GM19397 (cell line): Measurements from ENCODE around the gene PIGX.
"Not testable (repeated sequence)": the region's sequence is repeated elsewhere in the genome, so short reads cannot be mapped to it uniquely, and the experiment has no call there.

ENCODE experiments used
- ATAC-seq: cut with Tn5 transposase; IDR thresholded peaks from one replicate; pipeline ENCODE4 v1.9.1; 2021; ENCODE audit warnings: mild to moderate bottlenecking, moderate library complexity; ENCODE audit not compliant: unreplicated experiment

PIGX gene

GRCh38 chr3:196700801-196701200 lies 11.4 kb upstream of the PIGX start:
- ATAC-seq = no peak

- no peak for ATAC-seq
Measured at GRCh38 chr3:196706327-196706726, 5.8 kb upstream of the PIGX start.

- ATAC-seq = no peak
Measured at GRCh38 chr3:196706731-196707130, 5.4 kb upstream of the PIGX start.

DNA sequence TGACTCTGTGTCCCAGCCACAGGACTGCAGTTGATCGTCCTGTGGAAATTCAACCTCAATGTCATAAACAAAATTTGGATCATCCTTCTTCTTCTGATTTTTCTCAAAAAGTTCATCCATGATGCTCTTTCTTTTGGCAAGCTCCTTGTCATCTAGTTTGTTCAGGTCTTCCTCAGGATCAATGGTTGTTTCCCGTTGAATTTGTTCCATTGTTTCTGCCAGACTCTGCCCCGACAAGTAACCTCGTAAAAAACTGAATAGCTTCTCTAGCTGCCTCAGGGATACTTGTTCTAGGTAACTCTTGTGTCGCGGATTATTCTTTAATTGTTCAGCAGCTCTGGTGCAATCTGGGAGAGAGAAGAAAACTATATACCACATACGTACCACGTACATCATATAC lies 4.6 kb upstream of the PIGX start:
- no peak for ATAC-seq

GRCh38 chr3:196708467-196708866 lies 3.7 kb upstream of the PIGX start:
- no peak for ATAC-seq

- ATAC-seq = peak; percentile 58
Measured at GRCh38 chr3:196712514-196713413, 587 bp downstream of the PIGX start.

DNA sequence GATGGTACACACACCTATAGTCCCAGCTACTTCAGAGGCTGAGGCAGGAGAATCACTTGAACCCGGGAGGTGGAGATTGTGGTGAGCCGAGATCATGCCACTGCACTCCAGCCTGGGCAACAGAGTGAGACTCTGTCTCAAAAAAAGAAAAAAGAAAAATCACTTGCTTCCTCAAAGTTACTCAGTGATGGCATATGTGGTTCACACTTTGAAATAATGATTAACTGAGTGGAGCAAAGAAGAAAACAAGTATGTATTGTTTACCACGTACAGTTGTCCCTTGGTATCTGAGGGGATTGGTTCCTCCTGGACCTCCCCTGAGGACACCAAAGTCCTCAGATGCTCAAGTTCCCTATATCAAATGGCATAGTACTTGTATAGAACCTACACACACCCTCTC lies 5.0 kb downstream of the PIGX start:
- ATAC-seq = not testable (repeated sequence)

DNA sequence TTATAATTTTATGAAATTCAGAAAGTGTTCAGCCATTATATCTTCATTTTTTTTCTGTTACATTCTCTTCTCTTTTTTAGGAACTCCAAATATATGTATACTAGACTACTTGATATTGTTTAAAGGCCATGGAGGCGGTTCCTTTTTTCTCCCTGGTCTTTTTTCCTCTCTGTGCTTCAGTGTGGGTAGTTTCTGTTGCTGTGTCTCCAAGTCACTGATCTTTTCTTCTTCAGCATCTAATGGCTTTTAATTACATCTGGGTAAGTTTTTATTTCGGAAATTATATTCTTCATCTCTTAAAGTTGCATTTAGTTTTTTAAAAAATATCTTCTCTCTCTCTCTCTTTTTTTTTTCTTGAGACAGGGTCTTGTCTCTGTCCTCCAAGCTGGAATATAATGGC lies 8.9 kb downstream of the PIGX start:
- ATAC-seq = no peak

DNA sequence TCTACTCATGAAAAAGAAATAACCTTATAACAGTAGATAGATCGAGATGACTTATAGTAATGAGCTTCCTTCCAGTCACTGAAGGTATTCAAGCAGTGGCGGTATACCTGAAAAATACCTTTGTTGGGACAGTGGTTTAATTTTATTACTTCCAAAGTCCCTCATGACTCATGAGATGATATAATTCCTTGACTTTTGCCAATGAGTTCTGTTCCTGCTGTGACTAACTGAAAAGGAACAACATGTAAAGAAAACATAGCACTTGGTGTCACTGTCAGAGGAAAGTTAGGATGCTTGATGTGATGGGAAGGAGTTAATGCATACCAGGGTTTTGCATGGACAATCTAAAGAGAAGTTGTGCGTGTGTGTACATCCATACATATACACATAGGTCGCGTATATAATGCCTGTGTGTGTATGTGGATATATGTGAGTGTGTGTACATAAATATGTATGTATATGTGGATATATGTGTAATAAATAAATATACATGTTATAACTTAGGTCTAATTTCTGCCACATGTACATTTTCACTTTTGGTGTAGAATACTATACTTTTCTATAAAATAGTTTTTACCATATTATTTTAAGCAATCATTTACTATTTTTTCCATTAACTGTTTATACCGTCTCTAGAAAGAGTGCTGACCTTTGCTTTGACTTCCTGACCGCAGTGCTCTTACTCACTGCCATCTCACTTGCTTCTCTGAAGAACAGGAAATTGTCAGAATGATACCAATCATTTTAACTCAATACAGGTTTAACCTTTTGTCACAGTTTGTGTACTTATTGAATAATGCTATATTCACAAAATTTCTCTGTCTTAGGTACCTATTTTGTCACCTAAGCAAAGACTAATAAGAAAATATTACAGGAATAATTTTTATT lies 14.9 kb downstream of the PIGX start:
- ATAC-seq = no peak

DNA sequence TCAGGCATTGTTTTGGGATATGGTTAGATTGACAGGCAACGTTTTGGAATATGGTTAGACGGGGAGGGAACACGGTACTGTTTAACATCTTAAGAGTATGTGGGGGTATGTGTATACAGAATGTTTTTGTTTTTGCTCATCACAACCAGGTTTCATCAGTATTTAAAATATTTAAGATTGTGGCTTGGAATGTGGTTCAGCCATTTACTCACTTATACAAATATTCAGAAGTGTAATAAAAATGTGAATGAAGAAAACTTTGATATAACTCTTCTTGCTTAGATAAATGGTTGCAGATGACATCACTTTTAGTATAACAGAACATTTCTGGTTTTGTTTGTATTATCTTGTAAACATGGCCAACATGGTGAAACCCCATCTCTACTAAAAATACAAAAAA lies 23.6 kb downstream of the PIGX start:
- no peak for ATAC-seq

DNA sequence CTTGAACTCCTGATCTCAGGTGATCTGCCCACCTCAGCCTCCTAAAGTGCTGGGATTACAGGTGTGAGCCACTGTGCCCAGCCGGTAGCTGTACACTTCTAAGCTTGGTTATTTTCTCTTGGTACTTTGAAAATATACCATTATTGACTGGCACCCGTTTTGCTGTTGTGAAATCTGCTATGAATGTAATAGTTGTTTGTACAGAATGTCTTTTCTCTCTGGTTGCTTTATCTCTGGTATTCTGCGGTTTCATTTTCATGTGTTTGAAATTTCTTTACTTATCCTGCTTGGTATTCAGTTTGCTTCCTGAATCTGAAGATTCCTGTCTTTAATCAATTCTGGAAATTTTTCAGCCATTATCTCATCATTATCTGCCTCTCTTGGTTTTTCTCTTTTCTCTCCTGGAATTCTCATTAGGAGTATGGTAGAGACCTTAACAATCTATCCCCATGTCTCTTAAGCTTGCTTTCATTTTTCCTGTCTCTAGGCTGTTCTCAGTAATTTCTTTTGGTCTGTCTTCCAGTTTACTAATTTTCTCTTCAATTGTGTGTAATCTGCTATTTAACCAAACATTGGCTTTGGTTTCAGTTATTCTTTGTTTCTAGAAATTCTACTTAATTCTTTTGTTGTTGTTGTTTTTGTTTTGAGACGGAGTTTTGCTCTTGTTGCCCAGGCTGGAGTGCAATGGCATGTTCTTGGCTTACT lies 24.6 kb downstream of the PIGX start:
- ATAC-seq = no peak

- no peak for ATAC-seq
Measured at GRCh38 chr3:196737655-196738054, 25.5 kb downstream of the PIGX start.

DNA sequence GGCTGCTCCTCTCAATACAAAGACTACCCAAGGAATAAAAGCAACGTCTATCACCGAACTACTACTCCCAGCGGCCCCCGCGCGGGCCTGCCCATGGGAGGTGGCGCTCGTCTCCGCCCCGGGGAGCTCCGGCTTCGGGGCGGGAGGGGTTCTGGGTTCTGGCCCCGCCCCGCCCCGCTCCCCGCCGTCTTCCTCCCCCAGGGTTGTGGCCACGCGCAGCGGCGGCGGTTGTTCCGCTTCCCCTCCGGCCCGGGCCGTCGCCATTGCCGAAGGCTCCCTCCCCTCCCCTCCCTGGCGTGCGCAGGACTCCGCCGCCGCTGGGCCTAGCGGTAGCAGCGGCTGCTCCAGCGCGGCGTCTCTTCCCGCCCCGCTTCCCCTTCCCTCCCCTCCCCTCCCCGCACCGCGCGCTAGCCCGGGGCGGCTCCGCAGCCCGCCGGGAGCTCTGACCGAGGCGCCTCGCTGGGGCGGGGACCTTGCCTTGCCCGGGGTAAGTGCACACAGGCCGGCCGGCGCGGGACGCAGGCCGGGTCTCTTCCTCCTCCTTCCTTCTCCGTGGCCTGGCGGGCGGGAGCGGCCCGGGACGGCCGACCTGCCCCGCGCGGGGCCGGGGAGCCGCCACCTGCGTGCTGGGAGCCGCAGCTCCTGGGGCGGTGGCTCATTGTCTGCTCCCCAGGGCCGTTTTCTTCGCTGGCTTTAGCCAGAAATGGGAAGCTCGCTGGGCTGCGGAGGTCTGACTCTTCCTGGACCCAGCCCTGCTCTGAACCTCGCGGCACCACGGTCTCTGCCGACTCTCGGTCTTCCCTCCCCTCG lies 27.7 kb downstream of the PIGX start, which contains the start of gene PAK2:
Gene PAK2 (plus strand): TSS at position 187 of the 810 bp plus-strand sequence. CDS start 42,790 bp downstream, outside the sequence.
- peak; percentile 88 for ATAC-seq

- ATAC-seq = no peak
Measured at GRCh38 chr3:196740481-196741248, 28.5 kb downstream of the PIGX start.

DNA sequence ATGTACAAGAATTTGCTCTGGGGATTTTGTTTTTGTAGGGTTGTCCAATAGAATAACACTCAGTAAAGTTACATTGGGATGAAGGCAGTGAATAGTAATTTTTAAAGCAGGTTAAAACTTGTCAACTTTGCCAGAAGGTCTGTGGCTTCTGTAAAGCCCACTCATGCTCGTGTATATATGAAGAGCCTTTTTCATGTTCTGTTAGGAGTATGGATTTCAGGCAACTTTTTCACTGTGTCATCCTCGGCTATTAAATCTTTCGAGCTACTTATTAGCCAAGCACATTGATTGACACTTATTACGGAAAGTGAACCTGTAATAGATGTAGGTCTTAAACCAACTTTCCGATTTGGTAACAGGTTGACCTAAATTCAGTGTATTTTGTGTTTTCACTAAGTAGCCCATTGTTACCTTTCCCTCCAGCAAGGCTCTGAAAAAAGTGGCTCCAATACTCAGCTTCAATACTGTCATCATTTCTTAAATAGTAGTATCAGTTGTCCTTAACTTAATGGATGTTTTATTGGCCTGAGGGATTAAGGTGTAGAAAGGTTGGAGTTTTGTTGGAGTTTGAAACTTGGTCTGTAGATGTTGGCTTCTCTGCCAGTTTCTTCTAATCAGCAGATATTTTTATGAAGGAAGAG lies 29.2 kb downstream of the PIGX start:
- ATAC-seq = no peak

DNA sequence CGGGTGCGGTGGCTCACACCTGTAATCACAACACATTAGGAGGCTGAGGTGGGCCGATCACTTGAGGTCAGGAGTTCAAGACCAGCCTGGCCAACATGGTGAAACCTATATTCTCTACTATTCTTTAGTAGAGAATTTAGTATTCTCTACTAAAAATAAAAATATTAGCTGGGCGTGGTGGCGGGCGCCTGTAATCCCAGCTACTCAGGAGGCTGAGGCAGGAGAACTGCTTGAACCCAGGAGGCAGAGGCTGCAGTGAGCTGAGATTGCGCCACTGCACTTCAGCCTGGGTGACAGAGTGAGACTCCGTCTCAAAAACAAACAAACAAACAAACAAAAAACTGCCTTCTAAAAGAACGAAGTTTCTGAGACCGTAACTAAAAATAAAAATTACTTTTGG lies 31.4 kb downstream of the PIGX start:
- not testable (repeated sequence) for ATAC-seq

DNA sequence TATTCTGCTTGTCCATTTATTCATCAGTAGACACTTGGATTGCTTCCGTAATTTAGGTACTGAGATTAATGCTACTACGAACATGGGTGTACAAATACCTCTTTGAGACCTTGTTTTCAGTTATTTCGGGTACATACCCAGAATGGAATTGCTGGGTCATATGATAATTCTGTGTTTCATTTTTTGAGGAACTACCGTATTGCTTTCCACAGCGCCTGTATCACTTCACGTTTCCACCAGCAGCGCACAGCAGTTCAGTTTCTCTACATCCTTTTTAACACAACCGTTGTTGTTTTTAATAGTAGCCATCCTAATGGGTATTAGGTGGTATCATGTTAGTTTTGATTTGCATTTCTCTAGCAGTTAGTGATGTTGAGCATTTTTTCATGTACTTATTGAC lies 36.9 kb downstream of the PIGX start:
- ATAC-seq = no peak

- ATAC-seq = no peak
Measured at GRCh38 chr3:196753201-196753600, 41.0 kb downstream of the PIGX start.
